Measurements from ENCODE around the gene GPC3. TPM values are rescaled to one million over a fixed set of nuclear protein-coding genes. Genes with fewer than 3 reads are reported as not detected.

The GPC3 gene
- total and polyA plus RNA-seq, 7 donors, result 0.43 to 2.3 (median 1.4) TPM

- TF ChIP-seq CTCF (IDR thresholded peaks at IDR 0.05), result no peak
- WGBS, 3 donors, result 54 to 62% (median 58%) methylated on average over 6 of the region's 6 CpGs
- no peaks in the 10 kb centered on the region for H3K9me3 ChIP-seq
- DNase-seq, result no peak
- no peaks in the 10 kb centered on the region for H3K36me3 ChIP-seq (ENCODE audit: insufficient read depth in 1 of 2, low read depth in 1 of 2)
- intact Hi-C loops (cut with DNase I), result no loop called here
- H3K4me1 ChIP-seq, result no peaks in the 10 kb centered on the region
- no peak overlapping the region for H3K27ac ChIP-seq
- no peak for ATAC-seq
- H3K4me3 ChIP-seq, result no peak overlapping the region
- peaks cover 0 to 14% (median 0%) of the 10 kb centered on the region in 3 donors for H3K27me3 ChIP-seq (ENCODE audit: insufficient read depth in 3 of 3, low read length in 2 of 3)
Measured at GRCh38 chrX:133847340-133847994, 137.9 kb downstream of the GPC3 start.

- DNase-seq (no peak), ATAC-seq (no peak)
- Histone ChIP-seq H3K27ac (no peak overlapping the region), H3K4me3 (no peak overlapping the region), H3K9me3 (no peaks in the 10 kb centered on the region), H3K27me3 (ENCODE audit: insufficient read depth in 3 of 3, low read length in 2 of 3) (peaks cover 0 to 14% (median 0%) of the 10 kb centered on the region in 3 donors), H3K4me1 (no peaks in the 10 kb centered on the region), H3K36me3 (ENCODE audit: insufficient read depth in 1 of 2, low read depth in 1 of 2) (no peaks in the 10 kb centered on the region)
- no peak for TF ChIP-seq CTCF (IDR thresholded peaks at IDR 0.05)
- WGBS, 3 donors, result 12 to 25% (median 20%) methylated on average over 2 of the region's 2 CpGs
- intact Hi-C loops (cut with DNase I), result no loop called here
Measured at GRCh38 chrX:133846311-133846710, 139.1 kb downstream of the GPC3 start.

GRCh38 chrX:133840415-133840814 is 145.0 kb downstream of the GPC3 start:
- H3K27ac ChIP-seq, result no peak overlapping the region
- intact Hi-C loops (cut with DNase I), result no loop called here
- no peaks in the 10 kb centered on the region for H3K4me1 ChIP-seq
- H3K4me3 ChIP-seq, result no peak overlapping the region
- ATAC-seq, result no peak
- H3K27me3 ChIP-seq (ENCODE audit: insufficient read depth in 3 of 3, low read length in 2 of 3), result peaks cover 0 to 5% (median 0%) of the 10 kb centered on the region in 3 donors
- no peak for DNase-seq
- no peaks in the 10 kb centered on the region for H3K9me3 ChIP-seq
- H3K36me3 ChIP-seq (ENCODE audit: insufficient read depth in 1 of 2, low read depth in 1 of 2), result no peaks in the 10 kb centered on the region
- WGBS, 3 donors, result 96 to 100% (median 98%) methylated on average over 2 of the region's 2 CpGs
- no peak for TF ChIP-seq CTCF (IDR thresholded peaks at IDR 0.05)

GRCh38 chrX:133838761-133839676 is 146.4 kb downstream of the GPC3 start:
- H3K4me1 ChIP-seq, result no peaks in the 10 kb centered on the region
- intact Hi-C loops (cut with DNase I), result no loop called here
- peaks cover 0 to 5% (median 0%) of the 10 kb centered on the region in 3 donors for H3K27me3 ChIP-seq (ENCODE audit: insufficient read depth in 3 of 3, low read length in 2 of 3)
- no peaks in the 10 kb centered on the region for H3K9me3 ChIP-seq
- no peak overlapping the region for H3K4me3 ChIP-seq
- WGBS, 3 donors, result 62 to 68% (median 67%) methylated on average over 5 of the region's 5 CpGs
- no peak overlapping the region for H3K27ac ChIP-seq
- no peaks in the 10 kb centered on the region for H3K36me3 ChIP-seq (ENCODE audit: insufficient read depth in 1 of 2, low read depth in 1 of 2)
- ATAC-seq, result no peak
- peak; percentile 49 for TF ChIP-seq CTCF (IDR thresholded peaks at IDR 0.05)
- DNase-seq, result no peak
